A673 (cell line): ENCODE results near the gene HEXD. TPM values are rescaled to one million over a fixed set of nuclear protein-coding genes. Genes with fewer than 3 reads are reported as not detected.

ENCODE experiments used
- BruUV-seq: library from RNA; stranded (reverse); fragments of 400-500 nt; replicated peaks from 2 replicates; lab custom pipeline; 2021; lab: Mats Ljungman, UMichigan
- CTCF ChIA-PET: fragments of 300-600 bp; sonication (Branson Sonifier 250); formaldehyde crosslinking; loops from one replicate; lab custom pipeline; 2022; ENCODE audit warnings: antibody characterized with exemption; lab: Charles Lee
- POLR2A ChIA-PET: fragments of 300-600 bp; sonication (Branson Sonifier 250); formaldehyde crosslinking; loops from one replicate; lab custom pipeline; 2022; ENCODE audit warnings: antibody characterized with exemption; ENCODE audit not compliant: low non-redundant PET; lab: Charles Lee
- DNase-seq: peaks from one replicate; pipeline ENCODE4 v3.0.0-alpha.2; 2015; ENCODE audit warnings: low spot score
- H3K27ac ChIP-seq: fragments of 200-600 bp; sonication (generic); 2 replicates; pipeline ENCODE4 v1.5.1; 2016; ENCODE audit warnings: mixed run types, low read depth, mild to moderate bottlenecking, mixed read lengths, antibody characterized with exemption, low read length; ENCODE audit not compliant: poor library complexity, severe bottlenecking
- H3K27me3 ChIP-seq: fragments of 200-600 bp; sonication (generic); replicated peaks from 2 replicates; pipeline ENCODE4 v1.6.1; 2017; ENCODE audit warnings: mixed run types, low read depth, mild to moderate bottlenecking, mixed read lengths, antibody characterized with exemption, low read length; ENCODE audit not compliant: insufficient read depth, poor library complexity
- H3K36me3 ChIP-seq: fragments of 200-600 bp; sonication (generic); 2 replicates; pipeline ENCODE4 v1.6.1; 2016; ENCODE audit warnings: mixed run types, mild to moderate bottlenecking, mixed read lengths, antibody characterized with exemption, low read length; ENCODE audit not compliant: insufficient read depth, poor library complexity, severe bottlenecking
- H3K4me1 ChIP-seq: fragments of 200-600 bp; sonication (generic); 2 replicates; pipeline ENCODE4 v1.6.1; 2017; ENCODE audit warnings: mixed run types, mild to moderate bottlenecking, mixed read lengths, antibody characterized with exemption, low read length; ENCODE audit not compliant: insufficient read depth, poor library complexity, severe bottlenecking
- H3K4me3 ChIP-seq: fragments of 200-600 bp; sonication (generic); 2 replicates; pipeline ENCODE4 v1.5.1; 2016; ENCODE audit warnings: low read depth, mixed run types, mild to moderate bottlenecking, mixed read lengths, low read length; ENCODE audit not compliant: poor library complexity, severe bottlenecking
- H3K9me3 ChIP-seq: fragments of 200-600 bp; sonication (generic); 2 replicates; pipeline ENCODE4 v1.6.1; 2016; ENCODE audit warnings: mixed run types, low read depth, mild to moderate bottlenecking, mixed read lengths, antibody characterized with exemption, low read length; ENCODE audit not compliant: poor library complexity, severe bottlenecking
- CTCF ChIP-seq: fragments of 300-800, 200-600 bp; sonication (generic); conservative IDR thresholded peaks from 2 replicates; pipeline ENCODE4 v1.5.1; 2017; ENCODE audit warnings: low read depth, mild to moderate bottlenecking, antibody characterized with exemption, low read length, moderate library complexity, mixed read lengths
- EZH2 ChIP-seq: fragments of 200-600 bp; sonication (generic); IDR thresholded peaks from 2 replicates; pipeline ENCODE4 v1.6.1; 2017; ENCODE audit warnings: borderline replicate concordance, low read depth, mild to moderate bottlenecking, mixed read lengths, antibody characterized with exemption, low read length; ENCODE audit not compliant: poor library complexity, severe bottlenecking
- intact Hi-C: fragments of 100-400 bp; cut with micrococcal nuclease; formaldehyde crosslinking; loops from one replicate; pipeline ENCODE4 v1.10.0; 2022; ENCODE audit not compliant: unreplicated experiment
- total RNA-seq: library from RNA; stranded (reverse); gene quantifications from 2 replicates; pipeline ENCODE4 v1.2.3, GENCODE V29; 2021

HEXD gene
- total RNA-seq, 1 experiment from 2014 or later, result 20.1 TPM

DNA sequence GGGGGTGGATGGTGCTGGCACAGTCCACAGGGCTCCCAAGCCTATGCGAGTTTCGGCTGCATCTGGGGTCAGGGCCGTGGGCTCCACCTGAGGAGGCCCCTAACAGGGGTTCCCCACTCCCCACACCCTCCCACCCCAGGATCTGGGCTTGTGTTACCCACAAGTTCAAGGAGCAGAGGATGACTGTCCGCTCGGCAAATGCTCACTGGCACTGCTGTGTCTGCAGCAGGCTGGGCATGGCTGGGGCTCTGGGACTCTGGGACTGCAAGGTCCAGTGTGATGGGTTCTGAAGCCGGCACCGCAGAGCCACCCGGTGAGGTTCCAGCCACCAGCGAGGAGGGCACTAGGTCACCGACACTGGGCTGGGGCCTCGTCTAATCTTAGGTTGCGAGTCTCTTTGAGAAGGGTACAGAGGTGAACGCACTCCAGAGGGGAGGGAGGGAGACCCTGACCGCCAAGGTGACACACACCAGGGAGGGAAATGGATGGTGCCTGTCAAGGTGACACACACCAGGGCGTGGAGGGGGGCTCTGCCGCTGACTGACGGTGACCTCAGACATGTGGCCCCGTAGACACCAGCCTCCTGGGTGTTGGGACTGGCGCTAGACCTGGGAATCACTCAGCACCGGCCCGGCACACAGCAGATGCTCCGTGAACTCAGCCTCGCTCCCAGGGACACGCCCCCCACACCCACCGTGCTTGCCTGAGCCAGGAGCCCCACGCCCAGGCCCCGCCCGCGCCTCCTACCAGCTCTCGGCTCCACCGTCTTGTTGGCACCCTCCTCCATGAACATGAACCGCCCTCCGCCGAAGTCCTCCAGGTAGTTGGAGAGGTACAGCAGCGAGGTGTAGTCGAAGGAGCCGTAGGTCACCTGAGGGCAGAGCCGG is 20.5 kb upstream of the HEXD start:
- Histone ChIP-seq H3K4me1 (peaks cover 29% of the 10 kb centered on the region), H3K9me3 (no peaks in the 10 kb centered on the region), H3K36me3 (no peaks in the 10 kb centered on the region), H3K27ac (no peak overlapping the region), H3K4me3 (no peak overlapping the region), H3K27me3 (no peaks in the 10 kb centered on the region)
- no TSS peak for BruUV-seq
- TF ChIP-seq EZH2 (no peak), CTCF (no peak)
- ChIA-PET CTCF (no interaction called here), POLR2A (no interaction called here)
- DNase-seq, result no peak
- intact Hi-C loops, result no loop called here

GRCh38 chr17:82399041-82399441 is 19.1 kb upstream of the HEXD start:
- POLR2A ChIA-PET, result interaction anchor here (0.9 kb wide), 1 partner anchor 107 kb away, joined by 3 read pairs; no protein-coding TSS in a partner anchor
- peak; percentile 93 for DNase-seq
- BruUV-seq, result no TSS peak
- Histone ChIP-seq H3K36me3 (peaks cover 2% of the 10 kb centered on the region), H3K27ac (peak overlapping the region; percentile 63), H3K27me3 (no peaks in the 10 kb centered on the region), H3K9me3 (no peaks in the 10 kb centered on the region), H3K4me1 (peaks cover 29% of the 10 kb centered on the region), H3K4me3 (no peak overlapping the region)
- intact Hi-C loops, result no loop called here
- CTCF ChIA-PET, result no interaction called here
- TF ChIP-seq CTCF (no peak), EZH2 (no peak)

- ChIA-PET POLR2A (interaction anchor here (0.5 to 0.9 kb wide), 2 partner anchors 11 to 107 kb away, joined by 3 to 5 read pairs; no protein-coding TSS in a partner anchor), CTCF (interaction anchor here (0.6 kb wide), 1 partner anchor 45 kb away, joined by 7 read pairs; no protein-coding TSS in a partner anchor)
- no TSS peak for BruUV-seq
- TF ChIP-seq EZH2, result no peak
- H3K4me3 ChIP-seq, result no peak overlapping the region
- peaks cover 29% of the 10 kb centered on the region for H3K4me1 ChIP-seq
- H3K27me3 ChIP-seq, result no peaks in the 10 kb centered on the region
- DNase-seq, result peak; percentile 29
- intact Hi-C loops, result no loop called here
- no peaks in the 10 kb centered on the region for H3K9me3 ChIP-seq
- H3K36me3 ChIP-seq, result peaks cover 3% of the 10 kb centered on the region
- H3K27ac ChIP-seq, result peak overlapping the region; percentile 63
Observed at GRCh38 chr17:82399601-82400101, 18.5 kb upstream of the HEXD start.
